Neuronal stem cell (in vitro differentiated cells): ENCODE measurements around the gene ZFPL1.
A peak's percentile ranks its signal among the peaks of the same experiment; 100 is the strongest.

Source experiments
- DNase-seq: peaks from one replicate; pipeline ENCODE4 v3.0.0-alpha.2; 2013; ENCODE audit warnings: low spot score
- H2AFZ ChIP-seq: one replicate; pipeline ENCODE4 v1.6.1; 2013; ENCODE audit warnings: mild to moderate bottlenecking, low read length, inconsistent platforms
- H2AK5ac ChIP-seq: 2 replicates; pipeline ENCODE4 v1.6.1; 2013; ENCODE audit warnings: low read depth, mild to moderate bottlenecking, inconsistent platforms, low read length, moderate library complexity, mixed read lengths
- H2BK120ac ChIP-seq: 2 replicates; pipeline ENCODE4 v1.6.1; 2013; ENCODE audit warnings: low read depth, mild to moderate bottlenecking, inconsistent platforms, low read length, moderate library complexity, mixed read lengths
- H2BK12ac ChIP-seq: one replicate; pipeline ENCODE4 v1.6.1; 2013; ENCODE audit warnings: low read length, inconsistent platforms
- H2BK15ac ChIP-seq: 2 replicates; pipeline ENCODE4 v1.6.1; 2013; ENCODE audit warnings: mild to moderate bottlenecking, low read length, inconsistent platforms, mixed read lengths
- H2BK5ac ChIP-seq: one replicate; pipeline ENCODE4 v1.6.1; 2013; ENCODE audit warnings: inconsistent platforms, mild to moderate bottlenecking, low read length, moderate library complexity
- H3K14ac ChIP-seq: one replicate; pipeline ENCODE4 v1.6.1; 2013; ENCODE audit warnings: low read length, inconsistent platforms
- H3K18ac ChIP-seq: 2 replicates; pipeline ENCODE4 v1.6.1; 2013; ENCODE audit warnings: low read length, inconsistent platforms
- H3K23ac ChIP-seq: 2 replicates; pipeline ENCODE4 v1.6.1; 2013; ENCODE audit warnings: low read depth, mild to moderate bottlenecking, mixed read lengths, low read length, inconsistent platforms; ENCODE audit not compliant: poor library complexity
- H3K27ac ChIP-seq: replicated peaks from 3 replicates; pipeline ENCODE4 v1.5.1; 2013; ENCODE audit warnings: low read length, inconsistent platforms
- H3K27me3 ChIP-seq, 3 experiments: 2 replicates each; pipeline ENCODE4 v1.6.1; 2013; ENCODE audit warnings: low read length in 3 of 3, mild to moderate bottlenecking in 2 of 3, inconsistent platforms in 1 of 3, low read depth in 1 of 3, mixed read lengths in 1 of 3, moderate library complexity in 1 of 3; ENCODE audit not compliant: control insufficient read depth in 3 of 3, insufficient read depth in 3 of 3
- H3K36me3 ChIP-seq, 2 donors: replicated peaks in 1 of 2; 2 replicates each; pipeline ENCODE4 v1.6.1; 2013; ENCODE audit warnings: low read length in 2 of 2; ENCODE audit not compliant: control insufficient read depth in 2 of 2, insufficient read depth in 2 of 2
- H3K4ac ChIP-seq: 2 replicates; pipeline ENCODE4 v1.6.1; 2013; ENCODE audit warnings: inconsistent platforms, mild to moderate bottlenecking, low read length, moderate library complexity
- H3K4me1 ChIP-seq, 2 donors: 1 replicate in 1 of 2; 2 replicates in 1 of 2; pipeline ENCODE4 v1.6.1; 2013; ENCODE audit warnings: low read length in 2 of 2, low read depth in 1 of 2; ENCODE audit not compliant: control insufficient read depth in 2 of 2, insufficient read depth in 1 of 2
- H3K4me2 ChIP-seq: one replicate; pipeline ENCODE4 v1.6.1; 2013; ENCODE audit warnings: mild to moderate bottlenecking, low read length, inconsistent platforms; ENCODE audit not compliant: insufficient read depth, poor library complexity, severe bottlenecking
- H3K4me3 ChIP-seq, 2 donors: 2 replicates each; pipeline ENCODE4 v1.5.1; 2013; ENCODE audit warnings: low read length in 2 of 2, mild to moderate bottlenecking in 2 of 2, inconsistent platforms in 1 of 2, moderate library complexity in 1 of 2
- H3K79me1 ChIP-seq: one replicate; pipeline ENCODE4 v1.6.1; 2013; ENCODE audit warnings: low read depth, mild to moderate bottlenecking, inconsistent platforms, low read length, moderate library complexity
- H3K9ac ChIP-seq: one replicate; pipeline ENCODE4 v1.6.1; 2013; ENCODE audit warnings: mild to moderate bottlenecking, low read depth, low read length, inconsistent platforms; ENCODE audit not compliant: poor library complexity
- H3K9me3 ChIP-seq, 2 donors: replicated peaks in 1 of 2; 2 replicates each; pipeline versions ENCODE3 to v1.6.1; 2013; ENCODE audit warnings: low read length in 2 of 2, mild to moderate bottlenecking in 2 of 2, inconsistent platforms in 1 of 2, low read depth in 1 of 2, mixed read lengths in 1 of 2, moderate library complexity in 1 of 2; ENCODE audit not compliant: control insufficient read depth in 2 of 2, insufficient read depth in 1 of 2
- H4K8ac ChIP-seq: one replicate; pipeline ENCODE4 v1.6.1; 2013; ENCODE audit warnings: low read depth, mild to moderate bottlenecking, inconsistent platforms, low read length, moderate library complexity
- H4K91ac ChIP-seq: one replicate; pipeline ENCODE4 v1.6.1; 2013; ENCODE audit warnings: low read length, low read depth, mild to moderate bottlenecking, inconsistent platforms; ENCODE audit not compliant: poor library complexity
- WGBS, 2 donors: extraction: QIAGEN DNeasy Blood & Tissue Kit; methylation state at CpG; one replicate each; pipeline ENCODE4 v1.1.7; 2013; ENCODE audit warnings: missing lambda C conversion rate in 2 of 2, mixed read lengths in 1 of 2; ENCODE audit not compliant: insufficient read length in 2 of 2, insufficient replicate concordance in 1 of 2; ENCODE audit errors: extremely low coverage in 2 of 2; 5-methylcytosine and 5-hydroxymethylcytosine counted together

Gene ZFPL1

GRCh38 chr11:65121865-65122696 is 38.1 kb downstream of the ZFPL1 start, which contains the start of the genes FAU and MRPL49:
Gene FAU (minus strand): TSS chr11:65122134. CDS start chr11:65121813, 321 bp downstream.
Gene MRPL49 (plus strand): TSS chr11:65122321. CDS start chr11:65122347, 26 bp downstream.
- WGBS, 2 donors, result no CpG with 5 or more reads among the region's 64 CpGs
- H2BK15ac ChIP-seq, result peak within 1 kb of the TSS; percentile 11
- peak within 1 kb of the TSS; percentile 84 for H2AFZ ChIP-seq
- no peak within 1 kb of the TSS for H4K91ac ChIP-seq
- H3K14ac ChIP-seq, result no peak within 1 kb of the TSS
- no peaks in the 10 kb centered on the region for H3K27me3 ChIP-seq
- H3K9ac ChIP-seq, result peak within 1 kb of the TSS; percentile 97
- DNase-seq, result peak; percentile 94
- no peaks in the 10 kb centered on the region for H3K9me3 ChIP-seq
- H2BK5ac ChIP-seq, result no peak within 1 kb of the TSS
- H3K4me3 ChIP-seq, result peak within 1 kb of the TSS; percentile 73 to 88
- peaks cover 6% of the 10 kb centered on the region for H3K79me1 ChIP-seq
- peak within 1 kb of the TSS; percentile 92 for H3K18ac ChIP-seq
- no peak within 1 kb of the TSS for H2BK12ac ChIP-seq
- H2AK5ac ChIP-seq, result peak within 1 kb of the TSS; percentile 13
- peak within 1 kb of the TSS; percentile 89 for H3K27ac ChIP-seq
- H3K4ac ChIP-seq, result no peak within 1 kb of the TSS
- no peak within 1 kb of the TSS for H4K8ac ChIP-seq
- H3K4me1 ChIP-seq, result peaks cover 3 to 11% of the 10 kb centered on the region in 2 donors
- peak within 1 kb of the TSS; percentile 62 for H3K23ac ChIP-seq
- H3K36me3 ChIP-seq, result peaks cover 32 to 70% of the 10 kb centered on the region in 2 donors
- no peak within 1 kb of the TSS for H2BK120ac ChIP-seq
- H3K4me2 ChIP-seq, result peak within 1 kb of the TSS; percentile 70

GRCh38 chr11:65124480-65125196 is 40.6 kb downstream of the ZFPL1 start:
- H3K27me3 ChIP-seq, result no peaks in the 10 kb centered on the region
- H2BK12ac ChIP-seq, result no peak overlapping the region
- no peak overlapping the region for H3K9ac ChIP-seq
- H4K91ac ChIP-seq, result no peak overlapping the region
- H3K9me3 ChIP-seq, result no peaks in the 10 kb centered on the region
- H2BK120ac ChIP-seq, result no peak overlapping the region
- no peak overlapping the region for H3K14ac ChIP-seq
- H2BK5ac ChIP-seq, result no peak overlapping the region
- H3K27ac ChIP-seq, result no peak overlapping the region
- peaks cover 50 to 76% of the 10 kb centered on the region in 2 donors for H3K36me3 ChIP-seq
- no CpG with 5 or more reads among the region's 5 CpGs for WGBS, 2 donors
- H4K8ac ChIP-seq, result no peak overlapping the region
- DNase-seq, result no peak
- peaks cover 3 to 11% of the 10 kb centered on the region in 2 donors for H3K4me1 ChIP-seq
- H3K4ac ChIP-seq, result no peak overlapping the region
- no peak overlapping the region for H3K4me2 ChIP-seq
- H3K23ac ChIP-seq, result no peak overlapping the region
- H3K4me3 ChIP-seq, result no peak overlapping the region
- no peak overlapping the region for H2AFZ ChIP-seq
- no peak overlapping the region for H3K18ac ChIP-seq
- H2AK5ac ChIP-seq, result no peak overlapping the region
- peaks cover 6% of the 10 kb centered on the region for H3K79me1 ChIP-seq
- H2BK15ac ChIP-seq, result no peak overlapping the region

GRCh38 chr11:65125197-65126056 is 41.4 kb downstream of the ZFPL1 start:
- Histone ChIP-seq H4K91ac (no peak overlapping the region), H3K14ac (no peak overlapping the region), H3K79me1 (peaks cover 6% of the 10 kb centered on the region), H3K4me3 (no peak overlapping the region), H3K9me3 (no peaks in the 10 kb centered on the region), H3K27me3 (no peaks in the 10 kb centered on the region), H3K4me2 (no peak overlapping the region), H2BK15ac (no peak overlapping the region), H2AK5ac (no peak overlapping the region), H3K4ac (no peak overlapping the region), H4K8ac (no peak overlapping the region), H2BK5ac (no peak overlapping the region), H3K27ac (no peak overlapping the region), H3K36me3 (peaks cover 52 to 76% of the 10 kb centered on the region in 2 donors), H2BK12ac (no peak overlapping the region), H2AFZ (no peak overlapping the region), H3K4me1 (peaks cover 3 to 11% of the 10 kb centered on the region in 2 donors), H3K18ac (no peak overlapping the region), H2BK120ac (no peak overlapping the region), H3K23ac (no peak overlapping the region), H3K9ac (peak overlapping the region; percentile 51)
- WGBS, 2 donors, result no CpG with 5 or more reads among the region's 12 CpGs
- DNase-seq, result no peak
